ENCODE measurements around the gene MYO1H. TPM values are rescaled to one million over a fixed set of nuclear protein-coding genes. Genes with fewer than 3 reads are reported as not detected.

The MYO1H gene
- total and polyA plus RNA-seq, 2 experiments from 2014 or later = not detected

DNA sequence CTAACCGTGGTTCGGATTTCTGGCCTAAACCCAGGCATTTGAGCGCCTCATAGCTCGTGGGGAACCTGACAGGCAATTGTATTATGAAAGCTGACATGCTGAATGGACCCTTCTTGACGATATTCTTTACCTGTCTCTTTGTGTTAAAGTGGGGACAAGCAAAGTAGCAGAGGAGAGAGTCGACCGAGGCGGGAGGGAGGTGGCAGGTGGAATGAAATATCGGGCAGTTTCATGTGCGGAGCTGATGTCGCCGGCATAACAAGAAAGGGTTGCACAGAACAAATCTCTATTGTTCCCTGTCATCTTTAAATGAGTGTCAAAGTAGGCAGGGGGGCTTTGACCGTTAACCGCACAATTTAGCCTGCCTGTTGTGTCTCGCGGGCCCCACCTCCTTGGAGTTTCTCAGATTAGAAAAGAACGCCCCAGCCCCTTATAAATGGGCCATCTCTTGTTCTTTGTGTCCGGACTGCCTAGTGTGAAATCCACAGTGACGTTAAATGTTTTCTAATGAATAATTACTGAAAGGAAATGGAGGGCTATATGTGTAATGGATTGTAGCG, 11.5 kb downstream of the MYO1H start:
- H2AFZ ChIP-seq = peak overlapping the region; percentile 91; the same call in 1 of the 2 replicates
- Mint-ChIP-seq H3K36me3 (ENCODE audit: low read depth) (no peaks in the 10 kb centered on the region), H3K4me1 (peaks cover 6% of the 10 kb centered on the region; the same call in 2 of the 3 replicates), H3K4me3 (no peak overlapping the region), H3K9me3 (no peaks in the 10 kb centered on the region), H3K27me3 (ENCODE audit: insufficient read depth, low read depth, poor library complexity) (peaks cover 4% of the 10 kb centered on the region), H3K27ac (no peak overlapping the region)
- H3F3A ChIP-seq (replicated peaks; ENCODE audit: low read depth) = no peaks in the 10 kb centered on the region
- no peaks in the 10 kb centered on the region; the same call in 1 of the 2 replicates for H3K9me2 ChIP-seq (ENCODE audit: insufficient read depth)
- TF ChIP-seq, protein P1, sequence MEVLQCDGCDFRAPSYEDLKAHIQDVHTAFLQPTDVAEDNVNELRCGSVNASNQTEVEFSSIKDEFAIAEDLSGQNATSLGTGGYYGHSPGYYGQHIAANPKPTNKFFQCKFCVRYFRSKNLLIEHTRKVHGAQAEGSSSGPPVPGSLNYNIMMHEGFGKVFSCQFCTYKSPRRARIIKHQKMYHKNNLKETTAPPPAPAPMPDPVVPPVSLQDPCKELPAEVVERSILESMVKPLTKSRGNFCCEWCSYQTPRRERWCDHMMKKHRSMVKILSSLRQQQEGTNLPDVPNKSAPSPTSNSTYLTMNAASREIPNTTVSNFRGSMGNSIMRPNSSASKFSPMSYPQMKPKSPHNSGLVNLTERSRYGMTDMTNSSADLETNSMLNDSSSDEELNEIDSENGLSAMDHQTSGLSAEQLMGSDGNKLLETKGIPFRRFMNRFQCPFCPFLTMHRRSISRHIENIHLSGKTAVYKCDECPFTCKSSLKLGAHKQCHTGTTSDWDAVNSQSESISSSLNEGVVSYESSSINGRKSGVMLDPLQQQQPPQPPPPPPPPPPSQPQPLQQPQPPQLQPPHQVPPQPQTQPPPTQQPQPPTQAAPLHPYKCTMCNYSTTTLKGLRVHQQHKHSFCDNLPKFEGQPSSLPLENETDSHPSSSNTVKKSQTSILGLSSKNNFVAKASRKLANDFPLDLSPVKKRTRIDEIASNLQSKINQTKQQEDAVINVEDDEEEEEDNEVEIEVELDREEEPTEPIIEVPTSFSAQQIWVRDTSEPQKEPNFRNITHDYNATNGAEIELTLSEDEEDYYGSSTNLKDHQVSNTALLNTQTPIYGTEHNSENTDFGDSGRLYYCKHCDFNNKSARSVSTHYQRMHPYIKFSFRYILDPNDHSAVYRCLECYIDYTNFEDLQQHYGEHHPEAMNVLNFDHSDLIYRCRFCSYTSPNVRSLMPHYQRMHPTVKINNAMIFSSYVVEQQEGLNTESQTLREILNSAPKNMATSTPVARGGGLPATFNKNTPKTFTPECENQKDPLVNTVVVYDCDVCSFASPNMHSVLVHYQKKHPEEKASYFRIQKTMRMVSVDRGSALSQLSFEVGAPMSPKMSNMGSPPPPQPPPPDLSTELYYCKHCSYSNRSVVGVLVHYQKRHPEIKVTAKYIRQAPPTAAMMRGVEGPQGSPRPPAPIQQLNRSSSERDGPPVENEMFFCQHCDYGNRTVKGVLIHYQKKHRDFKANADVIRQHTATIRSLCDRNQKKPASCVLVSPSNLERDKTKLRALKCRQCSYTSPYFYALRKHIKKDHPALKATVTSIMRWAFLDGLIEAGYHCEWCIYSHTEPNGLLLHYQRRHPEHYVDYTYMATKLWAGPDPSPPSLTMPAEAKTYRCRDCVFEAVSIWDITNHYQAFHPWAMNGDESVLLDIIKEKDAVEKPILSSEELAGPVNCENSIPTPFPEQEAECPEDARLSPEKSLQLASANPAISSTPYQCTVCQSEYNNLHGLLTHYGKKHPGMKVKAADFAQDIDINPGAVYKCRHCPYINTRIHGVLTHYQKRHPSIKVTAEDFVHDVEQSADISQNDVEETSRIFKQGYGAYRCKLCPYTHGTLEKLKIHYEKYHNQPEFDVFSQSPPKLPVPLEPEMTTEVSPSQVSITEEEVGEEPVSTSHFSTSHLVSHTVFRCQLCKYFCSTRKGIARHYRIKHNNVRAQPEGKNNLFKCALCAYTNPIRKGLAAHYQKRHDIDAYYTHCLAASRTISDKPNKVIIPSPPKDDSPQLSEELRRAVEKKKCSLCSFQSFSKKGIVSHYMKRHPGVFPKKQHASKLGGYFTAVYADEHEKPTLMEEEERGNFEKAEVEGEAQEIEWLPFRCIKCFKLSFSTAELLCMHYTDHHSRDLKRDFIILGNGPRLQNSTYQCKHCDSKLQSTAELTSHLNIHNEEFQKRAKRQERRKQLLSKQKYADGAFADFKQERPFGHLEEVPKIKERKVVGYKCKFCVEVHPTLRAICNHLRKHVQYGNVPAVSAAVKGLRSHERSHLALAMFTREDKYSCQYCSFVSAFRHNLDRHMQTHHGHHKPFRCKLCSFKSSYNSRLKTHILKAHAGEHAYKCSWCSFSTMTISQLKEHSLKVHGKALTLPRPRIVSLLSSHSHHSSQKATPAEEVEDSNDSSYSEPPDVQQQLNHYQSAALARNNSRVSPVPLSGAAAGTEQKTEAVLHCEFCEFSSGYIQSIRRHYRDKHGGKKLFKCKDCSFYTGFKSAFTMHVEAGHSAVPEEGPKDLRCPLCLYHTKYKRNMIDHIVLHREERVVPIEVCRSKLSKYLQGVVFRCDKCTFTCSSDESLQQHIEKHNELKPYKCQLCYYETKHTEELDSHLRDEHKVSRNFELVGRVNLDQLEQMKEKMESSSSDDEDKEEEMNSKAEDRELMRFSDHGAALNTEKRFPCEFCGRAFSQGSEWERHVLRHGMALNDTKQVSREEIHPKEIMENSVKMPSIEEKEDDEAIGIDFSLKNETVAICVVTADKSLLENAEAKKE (CRISPR knock-in tag; IDR thresholded peaks at IDR 0.05) = no peak
- TF ChIP-seq, protein P2, sequence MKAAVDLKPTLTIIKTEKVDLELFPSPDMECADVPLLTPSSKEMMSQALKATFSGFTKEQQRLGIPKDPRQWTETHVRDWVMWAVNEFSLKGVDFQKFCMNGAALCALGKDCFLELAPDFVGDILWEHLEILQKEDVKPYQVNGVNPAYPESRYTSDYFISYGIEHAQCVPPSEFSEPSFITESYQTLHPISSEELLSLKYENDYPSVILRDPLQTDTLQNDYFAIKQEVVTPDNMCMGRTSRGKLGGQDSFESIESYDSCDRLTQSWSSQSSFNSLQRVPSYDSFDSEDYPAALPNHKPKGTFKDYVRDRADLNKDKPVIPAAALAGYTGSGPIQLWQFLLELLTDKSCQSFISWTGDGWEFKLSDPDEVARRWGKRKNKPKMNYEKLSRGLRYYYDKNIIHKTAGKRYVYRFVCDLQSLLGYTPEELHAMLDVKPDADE (IDR thresholded peaks at IDR 0.05) = no peak
- TF ChIP-seq ZNF331 (CRISPR knock-in tag; IDR thresholded peaks at IDR 0.05; ENCODE audit: low read depth) (no peak), NANOG (IDR thresholded peaks at IDR 0.05; ENCODE audit: borderline replicate concordance) (no peak), EZH2phosphoT487 (IDR thresholded peaks at IDR 0.05; ENCODE audit: unreplicated experiment) (no peak), JUNB (IDR thresholded peaks at IDR 0.05; ENCODE audit: unreplicated experiment) (no peak), STAT1 (IDR thresholded peaks at IDR 0.05; ENCODE audit: unreplicated experiment) (no peak)
- H3K4me3 ChIP-seq = no peak overlapping the region
- H3K36me3 ChIP-seq (ENCODE audit: insufficient read depth) = no peaks in the 10 kb centered on the region
- H3K4me1 ChIP-seq (ENCODE audit: insufficient read depth) = no peaks in the 10 kb centered on the region
- H3K27ac ChIP-seq (ENCODE audit: low read depth) = no peak overlapping the region
- no peak for DNase-seq (ENCODE audit: low spot score)
- ATAC-seq = no peak
- no peaks in the 10 kb centered on the region for H3K79me2 ChIP-seq (replicated peaks; ENCODE audit: insufficient read depth)
- H3K27me3 ChIP-seq (ENCODE audit: insufficient read depth) = no peaks in the 10 kb centered on the region
- no peaks in the 10 kb centered on the region for H4K20me1 ChIP-seq (replicated peaks; ENCODE audit: insufficient read depth)
- no peak overlapping the region for H3K4me2 ChIP-seq

Measured in GM23338 (cell line).